Immature natural killer cell (primary cell): ENCODE results near the gene HNRNPA1. TPM values are rescaled to one million over a fixed set of nuclear protein-coding genes. Genes with fewer than 3 reads are reported as not detected.
"Not testable (repeated sequence)": the region's sequence is repeated elsewhere in the genome, so short reads cannot be mapped to it uniquely, and the experiment has no call there.

Experiments
- DNase-seq, 3 donors: peaks; one replicate each; pipeline ENCODE4 v3.0.0; 2022; ENCODE audit warnings: mixed read lengths in 1 of 3
- H3K27ac Mint-ChIP-seq, 6 donors: one replicate each; pipeline ENCODE4 v1.8.0; 2020; ENCODE audit warnings: mixed read lengths in 6 of 6, mild to moderate bottlenecking in 5 of 6, inconsistent platforms in 4 of 6, moderate library complexity in 3 of 6
- H3K27me3 Mint-ChIP-seq, 3 donors: one replicate each; pipeline ENCODE4 v1.8.0; 2020 to 2021; ENCODE audit warnings: low read depth in 3 of 3, mild to moderate bottlenecking in 3 of 3, mixed read lengths in 3 of 3, moderate library complexity in 3 of 3, inconsistent platforms in 1 of 3
- H3K36me3 Mint-ChIP-seq, 3 donors: one replicate each; pipeline ENCODE4 v1.8.0; 2020; ENCODE audit warnings: mixed read lengths in 3 of 3, inconsistent platforms in 2 of 3, mild to moderate bottlenecking in 2 of 3
- H3K4me1 Mint-ChIP-seq, 2 donors: one replicate each; pipeline ENCODE4 v1.8.0; 2020; ENCODE audit warnings: inconsistent platforms in 2 of 2, mild to moderate bottlenecking in 2 of 2, mixed read lengths in 2 of 2, moderate library complexity in 1 of 2
- H3K4me3 Mint-ChIP-seq, 5 donors: one replicate each; pipeline ENCODE4 v1.8.0; 2020; ENCODE audit warnings: mild to moderate bottlenecking in 5 of 5, mixed read lengths in 5 of 5, inconsistent platforms in 3 of 5, moderate library complexity in 3 of 5
- H3K9me3 Mint-ChIP-seq, 6 donors: one replicate each; pipeline ENCODE4 v1.8.0; 2020; ENCODE audit warnings: mild to moderate bottlenecking in 6 of 6, mixed read lengths in 6 of 6, inconsistent platforms in 4 of 6, moderate library complexity in 3 of 6
- polyA plus RNA-seq, 3 donors: library from polyadenylated mRNA; unstranded; fragments of 300-500 nt; fragmentation: Illumina TruSeq; gene quantifications; one replicate each; pipeline ENCODE4 v1.2.3, GENCODE V29; 2021

HNRNPA1 gene
- polyA plus RNA-seq, 3 donors from 2014 or later = 512 to 669 (median 601) TPM

- Mint-ChIP-seq H3K4me1 (peaks cover 15 to 24% of the 10 kb centered on the region in 2 donors), H3K9me3 (no peaks in the 10 kb centered on the region), H3K4me3 (peak overlapping the region in 3 of 5 donors; percentile 30 to 43 (median 36)), H3K27ac (peak overlapping the region in 3 of 6 donors; percentile 58 to 77 (median 73)), H3K36me3 (peaks cover 4 to 10% (median 7%) of the 10 kb centered on the region in 3 donors), H3K27me3 (no peaks in the 10 kb centered on the region)
- DNase-seq = peak; percentile 28 to 41 (median 38)
Measured at GRCh38 chr12:54259194-54260011, 21.1 kb upstream of the HNRNPA1 start.

GRCh38 chr12:54261815-54262402, 18.6 kb upstream of the HNRNPA1 start:
- Mint-ChIP-seq H3K4me1 (peaks cover 15 to 24% of the 10 kb centered on the region in 2 donors), H3K27ac (no peak overlapping the region), H3K9me3 (no peaks in the 10 kb centered on the region), H3K4me3 (no peak overlapping the region), H3K36me3 (peaks cover 0 to 3% (median 0%) of the 10 kb centered on the region in 3 donors), H3K27me3 (no peaks in the 10 kb centered on the region)
- no peak for DNase-seq

GRCh38 chr12:54262403-54262925, 18.1 kb upstream of the HNRNPA1 start:
- H3K36me3 Mint-ChIP-seq = peaks cover 0 to 2% (median 0%) of the 10 kb centered on the region in 3 donors
- no peak overlapping the region for H3K27ac Mint-ChIP-seq
- H3K9me3 Mint-ChIP-seq = no peaks in the 10 kb centered on the region
- H3K4me1 Mint-ChIP-seq = peaks cover 15 to 24% of the 10 kb centered on the region in 2 donors
- no peak overlapping the region for H3K4me3 Mint-ChIP-seq
- no peak for DNase-seq
- no peaks in the 10 kb centered on the region for H3K27me3 Mint-ChIP-seq

GRCh38 chr12:54265364-54265812, 15.1 kb upstream of the HNRNPA1 start:
- Mint-ChIP-seq H3K4me3 (no peak overlapping the region), H3K27ac (peak overlapping the region in 3 of 6 donors; percentile 7 to 51 (median 27)), H3K4me1 (no peaks in the 10 kb centered on the region), H3K9me3 (no peaks in the 10 kb centered on the region), H3K27me3 (no peaks in the 10 kb centered on the region), H3K36me3 (no peaks in the 10 kb centered on the region)
- no peak for DNase-seq

GRCh38 chr12:54266852-54267251, 13.7 kb upstream of the HNRNPA1 start:
- Mint-ChIP-seq H3K36me3 (no peaks in the 10 kb centered on the region), H3K9me3 (no peaks in the 10 kb centered on the region), H3K27ac (no peak overlapping the region), H3K4me1 (no peaks in the 10 kb centered on the region), H3K4me3 (no peak overlapping the region), H3K27me3 (no peaks in the 10 kb centered on the region)
- no peak for DNase-seq

- Mint-ChIP-seq H3K4me1 (no peaks in the 10 kb centered on the region), H3K9me3 (no peaks in the 10 kb centered on the region), H3K4me3 (no peak overlapping the region), H3K36me3 (peaks cover 0 to 6% (median 0%) of the 10 kb centered on the region in 3 donors), H3K27me3 (no peaks in the 10 kb centered on the region), H3K27ac (peak overlapping the region in 1 of 6 donors; percentile 37)
- no peak for DNase-seq
Measured at GRCh38 chr12:54270345-54270744, 10.2 kb upstream of the HNRNPA1 start.

GRCh38 chr12:54272214-54272613, 8.3 kb upstream of the HNRNPA1 start:
- peaks cover 3 to 9% of the 10 kb centered on the region in 2 donors for H3K4me1 Mint-ChIP-seq
- no peaks in the 10 kb centered on the region for H3K9me3 Mint-ChIP-seq
- no peak overlapping the region for H3K27ac Mint-ChIP-seq

GRCh38 chr12:54273981-54274380, 6.5 kb upstream of the HNRNPA1 start:
- Mint-ChIP-seq H3K27ac (no peak overlapping the region), H3K27me3 (peaks cover 0 to 1% (median 0%) of the 10 kb centered on the region in 3 donors), H3K4me3 (no peak overlapping the region), H3K9me3 (no peaks in the 10 kb centered on the region), H3K36me3 (peaks cover 0 to 6% (median 0%) of the 10 kb centered on the region in 3 donors), H3K4me1 (peaks cover 3 to 9% of the 10 kb centered on the region in 2 donors)
- no peak for DNase-seq

More at GRCh38 chr12:54272214-54272613, 8.3 kb upstream of the HNRNPA1 start:
- Mint-ChIP-seq H3K27me3 (peaks cover 0 to 1% (median 0%) of the 10 kb centered on the region in 3 donors), H3K36me3 (peaks cover 0 to 6% (median 0%) of the 10 kb centered on the region in 3 donors), H3K4me3 (no peak overlapping the region)
- no peak for DNase-seq

GRCh38 chr12:54276368-54276767, 4.2 kb upstream of the HNRNPA1 start:
- Mint-ChIP-seq H3K27ac (peak overlapping the region in 4 of 6 donors; percentile 19 to 55 (median 44)), H3K36me3 (peaks cover 2 to 8% (median 2%) of the 10 kb centered on the region in 3 donors), H3K4me1 (peaks cover 3 to 9% of the 10 kb centered on the region in 2 donors), H3K4me3 (no peak overlapping the region), H3K27me3 (peaks cover 0 to 1% (median 0%) of the 10 kb centered on the region in 3 donors), H3K9me3 (no peaks in the 10 kb centered on the region)
- no peak for DNase-seq

GRCh38 chr12:54277823-54278276, 2.7 kb upstream of the HNRNPA1 start:
- Mint-ChIP-seq H3K36me3 (peaks cover 13 to 23% (median 13%) of the 10 kb centered on the region in 3 donors), H3K4me1 (peaks cover 3 to 9% of the 10 kb centered on the region in 2 donors), H3K27me3 (peaks cover 4 to 8% (median 4%) of the 10 kb centered on the region in 3 donors), H3K4me3 (peak overlapping the region in 1 of 5 donors; percentile 3), H3K9me3 (no peaks in the 10 kb centered on the region), H3K27ac (peak overlapping the region in 2 of 6 donors; percentile 25 to 85)
- DNase-seq = no peak

- Mint-ChIP-seq H3K4me1 (peaks cover 3 to 9% of the 10 kb centered on the region in 2 donors), H3K9me3 (no peaks in the 10 kb centered on the region), H3K27ac (no peak overlapping the region), H3K27me3 (peaks cover 4 to 14% (median 10%) of the 10 kb centered on the region in 3 donors), H3K36me3 (peaks cover 19 to 27% (median 25%) of the 10 kb centered on the region in 3 donors), H3K4me3 (no peak overlapping the region)
- no peak for DNase-seq
Measured at GRCh38 chr12:54279227-54279631, 1.3 kb upstream of the HNRNPA1 start.

- H3K4me3 Mint-ChIP-seq = no peak within 1 kb of the TSS
- peaks cover 25 to 31% (median 27%) of the 10 kb centered on the region in 3 donors for H3K36me3 Mint-ChIP-seq
- H3K9me3 Mint-ChIP-seq = no peaks in the 10 kb centered on the region
- H3K4me1 Mint-ChIP-seq = peaks cover 3 to 9% of the 10 kb centered on the region in 2 donors
- peaks cover 4 to 14% (median 10%) of the 10 kb centered on the region in 3 donors for H3K27me3 Mint-ChIP-seq
- H3K27ac Mint-ChIP-seq = no peak within 1 kb of the TSS
- DNase-seq = peak; percentile 100
Measured at GRCh38 chr12:54279632-54280467, 676 bp upstream of the HNRNPA1 start, which contains the start of gene CBX5. Gene CBX5 (minus strand): TSS chr12:54280122. CDS start chr12:54257650, 22,472 bp downstream.

GRCh38 chr12:54281261-54281638, 724 bp downstream of the HNRNPA1 start:
- H3K4me3 Mint-ChIP-seq, H3K27ac Mint-ChIP-seq, H3K9me3 Mint-ChIP-seq, H3K4me1 Mint-ChIP-seq, DNase-seq: not testable (repeated sequence)
- H3K36me3 Mint-ChIP-seq = peaks cover 25 to 44% (median 31%) of the 10 kb centered on the region in 3 donors
- peaks cover 4 to 14% (median 9%) of the 10 kb centered on the region in 3 donors for H3K27me3 Mint-ChIP-seq
